GM12878 (cell line): ENCODE data around the gene NPL. TPM values are rescaled to one million over a fixed set of nuclear protein-coding genes. Genes with fewer than 3 reads are reported as not detected.

Experiments used
- ATAC-seq: fragments of 200-7000 bp; cut with Tn5 transposase; 3 replicates; pipeline ENCODE4 v1.9.1; 2020; ENCODE audit warnings: mild to moderate bottlenecking, moderate library complexity
- BruUV-seq: library from RNA; stranded (reverse); fragments of 400-500 nt; replicated peaks from 2 replicates; lab custom pipeline; 2021; lab: Mats Ljungman, UMichigan
- CTCF ChIA-PET: fragments of 300-600 bp; sonication (Branson Sonifier 250); formaldehyde crosslinking; extraction: SDS; loops from one replicate; lab custom pipeline; 2021; ENCODE audit warnings: inconsistent platforms; lab: Yijun Ruan, JAX
- POLR2A ChIA-PET: fragments of 350-600 bp; formaldehyde crosslinking; extraction: SDS; loops from one replicate; lab custom pipeline; 2021; ENCODE audit warnings: inconsistent platforms; lab: Charles Lee
- RAD21 ChIA-PET: fragments of 300-600 bp; sonication (Branson Sonifier 250); formaldehyde crosslinking; loops from one replicate; lab custom pipeline; 2023; ENCODE audit warnings: antibody characterized with exemption; ENCODE audit not compliant: unreplicated experiment; lab: Charles Lee
- SMC1A ChIA-PET: fragments of 300-600 bp; sonication (Branson Sonifier 250); formaldehyde crosslinking; loops from one replicate; lab custom pipeline; 2023; ENCODE audit not compliant: unreplicated experiment, uncharacterized antibody; lab: Charles Lee
- DNase-seq: peaks from one replicate; pipeline ENCODE4 v3.0.0-alpha.2; 2011; ENCODE audit warnings: low read depth, low spot score
- FAIRE-seq: peaks from 3 replicates; lab custom pipeline; 2011; peaks lifted over from hg19 to GRCh38; lab: Jason Lieb, UNC
- H2AFZ ChIP-seq: 2 replicates; pipeline ENCODE4 v1.6.0; 2011; ENCODE audit warnings: low read depth, low read length, control low read depth; ENCODE audit not compliant: control insufficient read depth
- H3K27ac ChIP-seq: 2 replicates; pipeline ENCODE4 v1.5.1; 2011; ENCODE audit warnings: control low read depth; ENCODE audit not compliant: control insufficient read depth, insufficient read depth
- H3K27me3 ChIP-seq, 2 experiments: replicated peaks in 1 of 2; 2 replicates each; pipeline versions ENCODE4 v1.6.0 to v1.6.1; 2011; ENCODE audit warnings: low read length in 1 of 2; ENCODE audit not compliant: control insufficient read depth in 2 of 2, insufficient read depth in 2 of 2
- H3K36me3 ChIP-seq, 2 experiments: 2 replicates each; pipeline ENCODE4 v1.5.1; 2011; ENCODE audit warnings: low read length in 1 of 2; ENCODE audit not compliant: control insufficient read depth in 2 of 2, insufficient read depth in 2 of 2
- H3K4me1 ChIP-seq: 2 replicates; pipeline ENCODE4 v1.6.1; 2011; ENCODE audit warnings: mild to moderate bottlenecking, low read length, moderate library complexity, mixed read lengths; ENCODE audit not compliant: control insufficient read depth, insufficient read depth
- H3K4me2 ChIP-seq: 2 replicates; pipeline ENCODE4 v1.6.0; 2011; ENCODE audit warnings: control low read depth; ENCODE audit not compliant: control insufficient read depth, insufficient read depth
- H3K4me3 ChIP-seq: fragments of 200-600 bp; sonication (generic); 2 replicates; pipeline ENCODE4 v1.5.1; 2016
- H3K79me2 ChIP-seq: 2 replicates; pipeline ENCODE4 v1.6.0; 2011; ENCODE audit warnings: low read length; ENCODE audit not compliant: control insufficient read depth, insufficient read depth
- H3K9ac ChIP-seq: 2 replicates; pipeline ENCODE4 v1.8.0; 2011; ENCODE audit warnings: low read length, control low read depth, mixed read lengths; ENCODE audit not compliant: control insufficient read depth, insufficient read depth
- H3K9me3 ChIP-seq: replicated peaks from 3 replicates; pipeline ENCODE4 v1.5.1; 2011; ENCODE audit warnings: mild to moderate bottlenecking, low read length; ENCODE audit not compliant: control insufficient read depth, insufficient read depth
- H4K20me1 ChIP-seq: 2 replicates; pipeline ENCODE4 v1.6.0; 2011; ENCODE audit not compliant: control insufficient read depth, insufficient read depth
- POLR2AphosphoS5 ChIP-seq: IDR thresholded peaks from 2 replicates; pipeline ENCODE4 v1.6.1; 2011; ENCODE audit warnings: mild to moderate bottlenecking, low read length, inconsistent platforms
- TARDBP ChIP-seq: IDR thresholded peaks from 2 replicates; pipeline ENCODE4 v1.6.1; 2016; ENCODE audit warnings: borderline replicate concordance
- WGBS: methylation state at CpG from one replicate; pipeline ENCODE4 v1.1.6; 2016; ENCODE audit warnings: low lambda C conversion rate; ENCODE audit not compliant: insufficient replicate concordance, insufficient coverage; ENCODE audit errors: missing lambda C conversion rate; 5-methylcytosine and 5-hydroxymethylcytosine counted together
- in situ Hi-C: fragments of 300-500 bp; cut with MboI; formaldehyde crosslinking; loops from 9 replicates; pipeline ENCODE4 v1.14.3; 2018; ENCODE audit warnings: mixed read lengths
- intact Hi-C: fragments of 100-400 bp; cut with micrococcal nuclease; formaldehyde crosslinking; loops from one replicate; pipeline ENCODE4 v1.14.2; 2022; ENCODE audit not compliant: unreplicated experiment
- polyA plus RNA-seq, 11 experiments: library from polyadenylated mRNA; depleted of rRNA in 4 of 11; unstranded in 6 of 11; stranded (reverse) in 5 of 11; fragments of >200 nt; fragmentation: Nextera tagmentation in 4 of 11; fragmentation: Illumina TruSeq in 1 of 11; extraction: Ambion mirVana in 4 of 11; extraction: Trizol in 1 of 11; gene quantifications; 1 replicate in 1 of 11; 2 replicates in 10 of 11; pipeline versions ENCODE4 v1.2.1 to v1.2.3, GENCODE V29; 2011 to 2016; ENCODE audit warnings: inconsistent platforms in 2 of 11, missing spikeins in 2 of 11, low read depth in 1 of 11
- total RNA-seq, 4 experiments: library from RNA; depleted of rRNA in 3 of 4; stranded (reverse); fragments of >200 nt in 3 of 4; fragmentation: Illumina TruSeq in 1 of 4; extraction: Trizol in 1 of 4; gene quantifications; 2 replicates each; pipeline versions ENCODE4 v1.2.1 to v1.2.3, GENCODE V29; 2013 to 2021
- TF ChIP-seq, protein P1 (sequence below): IDR thresholded peaks from 2 replicates; pipeline ENCODE4 v1.6.1; 2012; ENCODE audit warnings: low read length, inconsistent platforms
- TF ChIP-seq, protein P2 (sequence below): IDR thresholded peaks from 2 replicates; pipeline ENCODE4 v1.6.1; 2011; ENCODE audit warnings: borderline replicate concordance, low read depth, mild to moderate bottlenecking, moderate library complexity, mixed read lengths, low read length; ENCODE audit not compliant: insufficient read depth; ENCODE audit errors: extremely low read length

Gene NPL
- total and polyA plus RNA-seq, 10 of the 15 experiments (the other 5 are each of a cell fraction or from before 2014, with no cell fraction given) = 5.3 to 19.2 (median 10.0) TPM

DNA sequence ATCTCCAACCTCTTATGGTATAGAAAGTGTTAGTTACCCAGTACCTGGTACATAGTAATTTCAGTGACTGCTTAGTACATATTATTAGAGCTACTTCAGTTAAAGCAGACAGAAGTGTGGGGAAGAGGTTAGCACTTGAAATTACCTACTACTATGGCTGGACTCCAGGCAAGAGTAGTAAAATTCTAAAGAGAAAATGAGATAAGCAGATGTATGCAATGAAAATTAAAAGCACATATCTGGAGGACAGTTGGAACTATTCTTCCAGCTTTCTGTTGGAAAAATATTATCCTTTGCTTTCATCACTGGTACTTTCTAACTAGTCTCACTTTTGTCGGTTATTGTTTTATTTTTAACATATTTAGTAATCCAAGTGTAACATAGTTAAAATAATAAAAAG, 73.3 kb downstream of the NPL start (continued):
- TF ChIP-seq, protein P1, sequence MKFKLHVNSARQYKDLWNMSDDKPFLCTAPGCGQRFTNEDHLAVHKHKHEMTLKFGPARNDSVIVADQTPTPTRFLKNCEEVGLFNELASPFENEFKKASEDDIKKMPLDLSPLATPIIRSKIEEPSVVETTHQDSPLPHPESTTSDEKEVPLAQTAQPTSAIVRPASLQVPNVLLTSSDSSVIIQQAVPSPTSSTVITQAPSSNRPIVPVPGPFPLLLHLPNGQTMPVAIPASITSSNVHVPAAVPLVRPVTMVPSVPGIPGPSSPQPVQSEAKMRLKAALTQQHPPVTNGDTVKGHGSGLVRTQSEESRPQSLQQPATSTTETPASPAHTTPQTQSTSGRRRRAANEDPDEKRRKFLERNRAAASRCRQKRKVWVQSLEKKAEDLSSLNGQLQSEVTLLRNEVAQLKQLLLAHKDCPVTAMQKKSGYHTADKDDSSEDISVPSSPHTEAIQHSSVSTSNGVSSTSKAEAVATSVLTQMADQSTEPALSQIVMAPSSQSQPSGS = no peak
- TF ChIP-seq POLR2AphosphoS5 = no peak
- TF ChIP-seq, protein P2, sequence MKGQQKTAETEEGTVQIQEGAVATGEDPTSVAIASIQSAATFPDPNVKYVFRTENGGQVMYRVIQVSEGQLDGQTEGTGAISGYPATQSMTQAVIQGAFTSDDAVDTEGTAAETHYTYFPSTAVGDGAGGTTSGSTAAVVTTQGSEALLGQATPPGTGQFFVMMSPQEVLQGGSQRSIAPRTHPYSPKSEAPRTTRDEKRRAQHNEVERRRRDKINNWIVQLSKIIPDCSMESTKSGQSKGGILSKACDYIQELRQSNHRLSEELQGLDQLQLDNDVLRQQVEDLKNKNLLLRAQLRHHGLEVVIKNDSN = no peak

DNA sequence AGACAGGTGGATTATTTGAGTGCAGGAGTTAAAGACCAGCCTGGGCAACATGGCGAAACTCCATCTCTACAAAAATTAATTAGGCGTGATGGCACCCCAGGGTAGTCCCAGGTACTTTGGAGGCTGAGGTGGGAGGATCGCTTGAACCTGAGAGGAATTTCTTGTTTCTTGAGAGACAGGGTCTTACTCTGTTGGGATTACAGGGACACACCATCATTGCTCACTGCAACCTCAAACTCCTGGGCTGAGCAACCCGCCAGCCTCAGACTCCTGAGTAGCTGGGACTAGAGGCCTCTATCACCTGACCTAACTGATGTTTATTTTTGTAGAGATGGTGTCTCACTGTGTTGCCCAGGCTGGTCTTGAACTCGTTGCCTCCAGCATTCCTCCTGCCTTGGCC, 74.4 kb downstream of the NPL start:
- H3K9me3 ChIP-seq = no peaks in the 10 kb centered on the region
- CTCF ChIA-PET = interaction anchor here (0.6 kb wide), 1 partner anchor 1995 kb away, joined by 3 read pairs; no protein-coding TSS in a partner anchor
- H4K20me1 ChIP-seq = no peaks in the 10 kb centered on the region
- no TSS peak for BruUV-seq
- H3K9ac ChIP-seq = no peak overlapping the region
- H3K27ac ChIP-seq = no peak overlapping the region
- 100% methylated on average over 5 of the region's 5 CpGs for WGBS
- peaks cover 6 to 45% of the 10 kb centered on the region in 2 experiments for H3K36me3 ChIP-seq
- H3K27me3 ChIP-seq = no peaks in the 10 kb centered on the region
- RAD21 ChIA-PET = no interaction called here
- no peak overlapping the region for H2AFZ ChIP-seq
- no peaks in the 10 kb centered on the region for H3K79me2 ChIP-seq
- intact Hi-C loops = loop anchor here (2.0 kb wide), 1 partner anchor 17 kb away; no protein-coding TSS in a partner anchor
- POLR2A ChIA-PET = no interaction called here
- no peaks in the 10 kb centered on the region for H3K4me1 ChIP-seq
- FAIRE-seq (no peak), ATAC-seq (no peak), DNase-seq (no peak)
- peak; percentile 57; the same call in 1 of the 2 replicates for TF ChIP-seq POLR2AphosphoS5
- no peak for TF ChIP-seq TARDBP
- in situ Hi-C loops = no loop called here
- H3K4me2 ChIP-seq = no peak overlapping the region
- H3K4me3 ChIP-seq = no peak overlapping the region
- SMC1A ChIA-PET = no interaction called here
